ENCODE data around the gene RGS8. TPM values are rescaled to one million over a fixed set of nuclear protein-coding genes. Genes with fewer than 3 reads are reported as not detected.
A peak's percentile ranks its signal among the peaks of the same experiment; 100 is the strongest.

The RGS8 gene
- total RNA-seq, 2 experiments from 2014 or later, result not detected

DNA sequence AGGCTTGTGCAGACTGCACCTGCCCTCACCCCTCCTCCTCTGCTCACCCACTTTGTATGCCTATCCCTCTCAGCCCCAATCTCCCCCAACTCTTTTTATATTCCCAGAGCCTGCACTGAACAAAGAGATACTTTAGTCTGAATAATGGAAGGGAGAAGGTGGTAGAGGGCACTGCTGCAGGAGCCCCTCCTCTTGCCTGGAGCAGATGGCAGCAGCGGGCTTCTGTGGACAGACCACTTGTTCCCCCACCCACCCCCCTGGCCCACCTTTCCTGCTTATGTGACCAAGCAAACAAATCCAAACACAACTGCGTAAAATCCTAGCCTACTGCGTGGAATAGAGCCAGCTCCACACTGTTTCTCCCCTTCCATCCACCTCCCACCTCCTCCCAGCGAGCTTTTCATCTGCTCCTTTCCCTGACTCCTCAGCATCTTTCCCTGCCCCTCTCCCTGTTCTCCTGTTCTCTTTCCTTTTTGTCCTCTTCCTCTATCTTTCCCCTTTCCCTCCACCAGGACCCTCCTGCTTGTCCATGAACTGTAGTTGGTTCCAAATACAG, 27.5 kb downstream of the RGS8 start:
- no peaks in the 10 kb centered on the region for H3K9me3 Mint-ChIP-seq
- POLR2A ChIA-PET, result no interaction called here

DNA sequence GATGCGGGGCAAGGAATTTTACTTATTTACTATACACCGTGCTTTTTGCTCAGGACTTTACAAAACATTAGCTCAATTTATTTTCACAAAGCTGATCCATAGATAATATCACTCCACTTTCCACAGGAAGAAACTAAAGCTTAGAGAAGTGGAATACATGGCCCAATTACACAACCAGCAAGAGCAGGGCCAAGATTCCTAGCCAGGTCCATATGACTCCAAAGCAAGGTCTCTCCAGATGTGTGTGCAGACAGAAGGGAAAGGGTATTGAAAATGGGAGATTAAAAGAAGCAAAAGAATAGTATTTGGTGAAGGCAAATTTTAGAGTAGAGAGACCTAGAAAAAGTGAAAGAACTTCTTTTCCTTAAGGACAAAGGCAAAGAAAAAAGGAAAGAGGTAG, 30.4 kb downstream of the RGS8 start:
- no peak overlapping the region for H3K27ac Mint-ChIP-seq
- DNase-seq, result no peak
- H3K36me3 Mint-ChIP-seq, result no peaks in the 10 kb centered on the region
- H3K9me3 Mint-ChIP-seq, result no peaks in the 10 kb centered on the region
- H3K4me3 Mint-ChIP-seq, result no peak overlapping the region
- H3K27me3 Mint-ChIP-seq, result peaks cover 14% of the 10 kb centered on the region
- no peak for ATAC-seq (ENCODE audit: low read depth)
- POLR2A ChIA-PET, result no interaction called here
- H3K4me1 Mint-ChIP-seq, result peaks cover 4% of the 10 kb centered on the region

More for the DNA sequence above, 27.5 kb downstream of the RGS8 start:
- Mint-ChIP-seq H3K36me3 (no peaks in the 10 kb centered on the region), H3K27me3 (peaks cover 25% of the 10 kb centered on the region), H3K4me3 (no peak overlapping the region), H3K4me1 (no peaks in the 10 kb centered on the region), H3K27ac (no peak overlapping the region)
- ATAC-seq (ENCODE audit: low read depth), result no peak
- DNase-seq, result no peak

DNA sequence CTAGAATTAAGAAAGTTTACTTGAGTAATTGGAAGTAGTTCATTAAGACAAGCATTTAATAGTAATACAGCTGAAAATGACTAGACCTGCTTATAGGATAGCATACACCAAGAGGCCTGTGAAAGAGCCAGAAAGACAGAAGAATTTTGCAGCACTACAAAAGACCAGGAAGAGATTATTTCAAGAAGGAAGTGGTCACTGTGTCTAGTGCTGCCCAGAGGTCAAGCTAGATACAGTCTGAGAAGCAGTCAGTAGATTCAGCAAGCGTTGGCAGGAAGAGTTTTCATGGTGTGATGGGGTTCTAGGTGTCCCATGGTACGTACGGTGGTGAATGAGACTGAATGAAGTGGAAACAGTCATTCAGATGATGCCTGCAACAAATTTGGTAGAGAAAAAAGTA, 31.5 kb downstream of the RGS8 start:
- ATAC-seq (ENCODE audit: low read depth), result no peak
- Mint-ChIP-seq H3K27me3 (peaks cover 20% of the 10 kb centered on the region), H3K36me3 (no peaks in the 10 kb centered on the region), H3K27ac (no peak overlapping the region), H3K4me3 (no peak overlapping the region), H3K4me1 (peaks cover 4% of the 10 kb centered on the region), H3K9me3 (no peaks in the 10 kb centered on the region)
- no peak for DNase-seq
- POLR2A ChIA-PET, result no interaction called here

GRCh38 chr1:182651339-182651724, 33.1 kb downstream of the RGS8 start:
- no peaks in the 10 kb centered on the region for H3K9me3 Mint-ChIP-seq

DNA sequence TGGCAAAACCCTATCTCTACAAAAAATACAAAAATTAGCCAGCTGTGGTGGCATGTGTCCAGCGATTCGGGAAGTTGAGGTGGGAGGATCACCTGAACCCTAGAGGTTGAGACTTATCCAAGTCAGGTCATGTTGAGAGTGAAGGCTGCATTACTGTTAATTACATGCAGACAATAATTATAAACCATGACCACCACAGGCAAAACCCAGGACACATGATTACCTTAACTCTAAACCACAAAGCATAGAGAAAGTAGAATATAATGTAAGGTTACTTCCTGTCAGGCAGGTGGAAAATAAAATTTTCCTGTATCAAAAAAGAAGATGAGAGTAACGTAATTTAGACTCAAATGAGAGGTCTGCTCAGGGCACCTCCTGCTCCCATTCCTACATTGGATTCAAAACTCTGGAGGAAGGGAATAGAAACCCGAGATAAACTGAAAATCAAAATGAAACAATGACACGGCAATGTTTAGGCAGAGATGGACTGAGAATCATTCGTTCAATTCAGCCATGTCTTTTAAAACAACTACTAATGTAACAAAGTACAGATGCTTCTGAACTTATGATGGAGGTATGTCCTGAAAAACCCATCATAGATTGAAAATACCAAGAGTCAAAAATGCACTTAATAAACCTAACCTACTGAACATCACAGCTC, 33.6 kb downstream of the RGS8 start:
- Mint-ChIP-seq H3K36me3 (no peaks in the 10 kb centered on the region), H3K4me1 (peaks cover 4% of the 10 kb centered on the region), H3K4me3 (no peak overlapping the region), H3K9me3 (no peaks in the 10 kb centered on the region), H3K27me3 (peaks cover 8% of the 10 kb centered on the region), H3K27ac (no peak overlapping the region)
- no peak for DNase-seq
- POLR2A ChIA-PET, result no interaction called here
- no peak for ATAC-seq (ENCODE audit: low read depth)

More at GRCh38 chr1:182651339-182651724, 33.1 kb downstream of the RGS8 start:
- Mint-ChIP-seq H3K36me3 (no peaks in the 10 kb centered on the region), H3K4me1 (peaks cover 4% of the 10 kb centered on the region), H3K27me3 (peaks cover 8% of the 10 kb centered on the region), H3K4me3 (no peak overlapping the region), H3K27ac (no peak overlapping the region)
- DNase-seq (no peak), ATAC-seq (ENCODE audit: low read depth) (no peak)
- POLR2A ChIA-PET, result no interaction called here

DNA sequence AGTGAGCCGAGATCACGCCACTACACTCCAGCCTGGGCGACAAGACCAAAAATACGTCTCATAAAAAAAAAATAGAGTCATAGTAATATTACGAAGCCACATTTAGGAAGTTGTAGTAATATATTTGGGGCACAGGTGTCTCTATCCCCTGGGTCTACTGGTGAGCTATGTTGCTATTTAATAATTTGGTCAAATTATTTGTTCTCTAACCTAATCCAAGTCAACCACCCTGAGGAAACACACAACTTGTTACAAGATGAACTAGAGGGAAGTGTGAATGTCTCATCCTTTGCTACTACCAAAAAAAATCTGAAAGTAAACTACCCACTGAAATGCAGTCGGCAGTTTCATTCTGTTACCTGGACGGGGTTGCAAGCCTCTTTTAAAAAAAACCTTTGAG, 35.3 kb downstream of the RGS8 start:
- H3K4me3 Mint-ChIP-seq, result no peak overlapping the region
- H3K27me3 Mint-ChIP-seq, result peaks cover 12% of the 10 kb centered on the region
- H3K4me1 Mint-ChIP-seq, result peaks cover 4% of the 10 kb centered on the region
- no peak overlapping the region for H3K27ac Mint-ChIP-seq
- no peak for DNase-seq
- POLR2A ChIA-PET, result no interaction called here
- no peaks in the 10 kb centered on the region for H3K9me3 Mint-ChIP-seq
- ATAC-seq (ENCODE audit: low read depth), result no peak
- no peaks in the 10 kb centered on the region for H3K36me3 Mint-ChIP-seq

- peaks cover 1% of the 10 kb centered on the region for H3K36me3 Mint-ChIP-seq
- no peak for DNase-seq
- ATAC-seq (ENCODE audit: low read depth), result no peak
- no peak overlapping the region for H3K27ac Mint-ChIP-seq
- POLR2A ChIA-PET, result no interaction called here
- no peaks in the 10 kb centered on the region for H3K9me3 Mint-ChIP-seq
- H3K4me3 Mint-ChIP-seq, result no peak overlapping the region
- H3K4me1 Mint-ChIP-seq, result peaks cover 4% of the 10 kb centered on the region
- H3K27me3 Mint-ChIP-seq, result peaks cover 12% of the 10 kb centered on the region
Observed at GRCh38 chr1:182646739-182647138, 37.6 kb downstream of the RGS8 start.

DNA sequence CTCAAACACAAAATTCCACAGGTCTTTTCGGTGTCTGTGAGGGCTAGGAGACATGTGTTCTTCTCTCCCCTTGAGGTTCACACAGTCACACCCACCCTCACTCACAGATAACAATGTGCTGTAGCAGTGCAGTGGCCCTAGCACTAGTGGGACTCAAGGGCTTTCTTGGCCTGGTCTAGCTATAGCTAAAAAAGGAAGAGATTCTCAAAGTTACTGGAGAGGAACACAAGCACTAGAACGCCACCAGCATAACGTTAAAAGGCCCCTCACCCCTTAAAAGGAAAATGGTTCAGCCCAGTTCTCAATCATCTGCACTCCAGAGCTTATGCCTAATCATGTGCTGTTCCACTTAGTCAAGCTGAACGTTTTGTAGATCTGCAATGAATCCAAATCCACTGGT, 39.5 kb downstream of the RGS8 start:
- no peak overlapping the region for H3K4me3 Mint-ChIP-seq
- H3K27me3 Mint-ChIP-seq, result peaks cover 12% of the 10 kb centered on the region
- peaks cover 1% of the 10 kb centered on the region for H3K36me3 Mint-ChIP-seq
- H3K4me1 Mint-ChIP-seq, result no peaks in the 10 kb centered on the region
- DNase-seq (no peak), ATAC-seq (ENCODE audit: low read depth) (no peak)
- no peaks in the 10 kb centered on the region for H3K9me3 Mint-ChIP-seq
- no peak overlapping the region for H3K27ac Mint-ChIP-seq
- POLR2A ChIA-PET, result interaction anchor here (0.5 kb wide), 1 partner anchor 195 kb away, joined by 3 read pairs; no protein-coding TSS in a partner anchor

GRCh38 chr1:182643699-182644098, 40.7 kb downstream of the RGS8 start:
- ATAC-seq (ENCODE audit: low read depth), result no peak
- Mint-ChIP-seq H3K36me3 (peaks cover 1% of the 10 kb centered on the region), H3K27me3 (peaks cover 16% of the 10 kb centered on the region), H3K9me3 (no peaks in the 10 kb centered on the region), H3K4me3 (no peak overlapping the region), H3K4me1 (no peaks in the 10 kb centered on the region), H3K27ac (peak overlapping the region; percentile 37)
- POLR2A ChIA-PET, result no interaction called here
- DNase-seq, result no peak

DNA sequence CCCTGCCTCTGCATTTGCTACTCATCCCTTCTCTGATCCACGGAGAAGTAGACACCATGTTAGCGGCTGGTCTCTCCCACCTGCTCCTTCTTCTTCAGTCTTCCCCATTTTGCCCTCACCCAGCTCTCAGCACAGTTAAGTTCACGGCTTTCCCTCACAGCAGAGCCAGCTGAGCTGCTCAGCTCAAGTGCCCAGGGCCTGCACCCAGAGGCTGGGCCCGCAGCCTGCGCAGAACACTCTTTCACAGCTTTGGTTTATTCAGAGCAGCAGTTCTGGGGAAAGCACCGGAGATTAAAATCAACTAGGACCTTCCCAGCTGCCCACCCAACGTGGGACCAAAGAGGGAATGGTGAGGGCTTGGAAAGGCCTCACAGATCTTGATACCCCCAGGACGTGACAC, 41.9 kb downstream of the RGS8 start:
- DNase-seq, result no peak
- POLR2A ChIA-PET, result no interaction called here
- peaks cover 20% of the 10 kb centered on the region for H3K27me3 Mint-ChIP-seq
- no peak for ATAC-seq (ENCODE audit: low read depth)
- H3K9me3 Mint-ChIP-seq, result no peaks in the 10 kb centered on the region
- peaks cover 1% of the 10 kb centered on the region for H3K36me3 Mint-ChIP-seq
- no peak overlapping the region for H3K4me3 Mint-ChIP-seq
- no peaks in the 10 kb centered on the region for H3K4me1 Mint-ChIP-seq
- no peak overlapping the region for H3K27ac Mint-ChIP-seq

DNA sequence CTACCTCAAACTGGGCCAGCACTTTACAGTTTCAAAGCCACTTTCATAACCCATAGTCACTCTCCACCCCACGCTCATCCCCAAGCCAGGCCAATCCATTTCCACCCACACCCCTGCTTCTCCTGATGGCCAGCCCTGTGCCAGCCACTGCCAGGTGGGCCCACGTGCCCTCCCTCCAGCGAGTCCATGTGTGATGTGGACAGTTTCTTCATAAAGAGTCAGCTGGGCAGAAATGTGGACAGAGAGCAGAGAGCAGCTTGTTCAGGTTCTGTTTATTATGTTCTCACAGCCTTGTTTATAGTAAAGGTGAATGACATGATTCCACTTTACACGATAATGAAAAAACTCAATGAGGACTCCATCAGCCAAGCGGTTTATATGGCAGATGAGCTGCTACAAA, 42.8 kb downstream of the RGS8 start:
- H3K27me3 Mint-ChIP-seq, result peaks cover 24% of the 10 kb centered on the region
- ATAC-seq (ENCODE audit: low read depth), result no peak
- H3K27ac Mint-ChIP-seq, result no peak overlapping the region
- H3K36me3 Mint-ChIP-seq, result peaks cover 1% of the 10 kb centered on the region
- DNase-seq, result no peak
- H3K4me3 Mint-ChIP-seq, result no peak overlapping the region
- POLR2A ChIA-PET, result no interaction called here
- no peaks in the 10 kb centered on the region for H3K9me3 Mint-ChIP-seq
- H3K4me1 Mint-ChIP-seq, result no peaks in the 10 kb centered on the region

DNA sequence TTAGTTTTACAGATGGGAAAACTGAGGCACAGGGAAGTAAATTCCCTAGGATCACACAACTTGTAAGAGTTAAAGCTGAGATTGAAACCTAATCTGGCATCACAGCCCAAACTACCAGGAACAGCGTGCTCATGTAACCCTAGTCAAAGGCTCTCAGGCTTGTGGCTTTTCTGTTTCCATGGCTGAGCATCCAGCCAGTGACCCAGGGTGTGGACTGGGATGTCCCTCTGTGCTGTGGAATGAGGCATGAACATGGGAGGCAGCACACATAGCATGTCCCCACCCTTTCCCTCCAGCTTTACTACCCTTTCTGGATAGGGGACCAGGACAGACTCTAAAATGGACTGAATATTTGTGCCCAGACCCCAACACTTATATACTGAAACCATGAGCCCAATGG, 45.1 kb downstream of the RGS8 start:
- Mint-ChIP-seq H3K36me3 (peaks cover 1% of the 10 kb centered on the region), H3K27ac (no peak overlapping the region), H3K9me3 (no peaks in the 10 kb centered on the region), H3K27me3 (peaks cover 34% of the 10 kb centered on the region), H3K4me3 (no peak overlapping the region), H3K4me1 (no peaks in the 10 kb centered on the region)
- no peak for ATAC-seq (ENCODE audit: low read depth)
- POLR2A ChIA-PET, result no interaction called here
- DNase-seq, result no peak

DNA sequence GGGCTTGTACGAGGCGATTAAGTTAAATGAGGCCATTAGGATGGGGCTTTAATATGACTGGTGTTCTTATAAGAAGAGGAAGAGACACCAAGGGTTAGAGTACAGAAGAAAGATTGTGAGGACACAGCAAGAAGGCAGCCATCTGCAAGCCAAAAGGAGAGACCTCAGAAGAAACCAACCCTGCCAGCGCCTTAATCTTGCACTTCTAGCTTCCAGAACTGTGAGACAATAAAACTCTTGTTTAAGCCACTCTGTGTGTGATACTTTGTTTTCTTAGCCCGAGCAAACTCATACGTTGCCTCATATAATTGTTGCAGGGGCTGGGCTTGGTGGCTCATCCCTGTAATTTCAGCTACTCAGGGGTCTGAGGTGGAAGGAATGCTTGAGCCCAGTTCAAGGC, 46.6 kb downstream of the RGS8 start:
- Mint-ChIP-seq H3K9me3 (no peaks in the 10 kb centered on the region), H3K36me3 (no peaks in the 10 kb centered on the region), H3K4me1 (peaks cover 3% of the 10 kb centered on the region), H3K27ac (no peak overlapping the region), H3K27me3 (peaks cover 41% of the 10 kb centered on the region), H3K4me3 (no peak overlapping the region)
- ATAC-seq (ENCODE audit: low read depth) (no peak), DNase-seq (no peak)
- POLR2A ChIA-PET, result no interaction called here

GRCh38 chr1:182635871-182636270, 48.5 kb downstream of the RGS8 start:
- Mint-ChIP-seq H3K36me3 (no peaks in the 10 kb centered on the region), H3K27ac (no peak overlapping the region), H3K27me3 (peaks cover 47% of the 10 kb centered on the region), H3K4me3 (no peak overlapping the region), H3K9me3 (no peaks in the 10 kb centered on the region), H3K4me1 (peaks cover 13% of the 10 kb centered on the region)
- POLR2A ChIA-PET, result interaction anchor here (0.8 kb wide), 1 partner anchor 20 kb away, joined by 3 read pairs; no protein-coding TSS in a partner anchor
- DNase-seq (no peak), ATAC-seq (ENCODE audit: low read depth) (no peak)
